ENCODE data around the gene TMEM245. TPM values are rescaled to one million over a fixed set of nuclear protein-coding genes. Genes with fewer than 3 reads are reported as not detected.

TMEM245 gene
- total RNA-seq, 1 experiment from 2014 or later: 34.8 TPM

DNA sequence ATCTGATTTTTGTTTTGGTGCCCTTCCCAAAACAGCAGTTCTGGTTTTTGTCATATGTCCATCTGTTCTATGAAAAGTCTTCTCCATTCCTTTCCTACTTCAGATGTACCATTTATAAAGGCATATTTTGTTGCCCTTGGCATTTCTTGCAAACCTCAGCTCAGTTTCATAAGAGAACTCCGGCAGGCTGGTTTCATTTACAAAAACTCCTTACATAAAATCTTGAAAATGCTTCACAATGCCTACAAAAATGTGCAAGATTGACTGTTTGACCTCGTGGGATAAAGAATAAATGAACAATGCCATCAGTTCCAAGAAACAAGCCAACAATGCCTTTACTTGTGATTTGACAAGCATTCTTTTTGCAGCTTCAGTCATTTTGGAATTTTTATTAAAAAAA lies 67.3 kb downstream of the TMEM245 start:
- BruUV-seq (replicated peaks): no TSS peak
- ATAC-seq: no peak
- no peaks in the 10 kb centered on the region for H4K20me1 ChIP-seq (ENCODE audit: insufficient read depth)
- intact Hi-C loops (cut with micrococcal nuclease): no loop called here
- no peaks in the 10 kb centered on the region for H3K9me2 ChIP-seq (ENCODE audit: insufficient read depth)
- H2AFZ ChIP-seq (ENCODE audit: low read depth, low read length, poor library complexity, severe bottlenecking): no peak overlapping the region
- TF ChIP-seq RAD21 (IDR thresholded peaks at IDR 0.05; ENCODE audit: low read depth) (no peak), FOSL1 (IDR thresholded peaks at IDR 0.05; ENCODE audit: low read depth) (no peak), EZH2 (IDR thresholded peaks at IDR 0.05) (no peak), YY1 (IDR thresholded peaks at IDR 0.05; ENCODE audit: extremely low read depth, insufficient replicate concordance, low read depth, low read length) (no peak), CEBPB (IDR thresholded peaks at IDR 0.05; ENCODE audit: low read depth) (no peak), ZNF274 (IDR thresholded peaks at IDR 0.05; ENCODE audit: low read depth, low read length) (no peak), ZFX (IDR thresholded peaks at IDR 0.05) (no peak), ELF1 (IDR thresholded peaks at IDR 0.05; ENCODE audit: borderline replicate concordance, low read depth) (no peak)
- TF ChIP-seq, protein P1, sequence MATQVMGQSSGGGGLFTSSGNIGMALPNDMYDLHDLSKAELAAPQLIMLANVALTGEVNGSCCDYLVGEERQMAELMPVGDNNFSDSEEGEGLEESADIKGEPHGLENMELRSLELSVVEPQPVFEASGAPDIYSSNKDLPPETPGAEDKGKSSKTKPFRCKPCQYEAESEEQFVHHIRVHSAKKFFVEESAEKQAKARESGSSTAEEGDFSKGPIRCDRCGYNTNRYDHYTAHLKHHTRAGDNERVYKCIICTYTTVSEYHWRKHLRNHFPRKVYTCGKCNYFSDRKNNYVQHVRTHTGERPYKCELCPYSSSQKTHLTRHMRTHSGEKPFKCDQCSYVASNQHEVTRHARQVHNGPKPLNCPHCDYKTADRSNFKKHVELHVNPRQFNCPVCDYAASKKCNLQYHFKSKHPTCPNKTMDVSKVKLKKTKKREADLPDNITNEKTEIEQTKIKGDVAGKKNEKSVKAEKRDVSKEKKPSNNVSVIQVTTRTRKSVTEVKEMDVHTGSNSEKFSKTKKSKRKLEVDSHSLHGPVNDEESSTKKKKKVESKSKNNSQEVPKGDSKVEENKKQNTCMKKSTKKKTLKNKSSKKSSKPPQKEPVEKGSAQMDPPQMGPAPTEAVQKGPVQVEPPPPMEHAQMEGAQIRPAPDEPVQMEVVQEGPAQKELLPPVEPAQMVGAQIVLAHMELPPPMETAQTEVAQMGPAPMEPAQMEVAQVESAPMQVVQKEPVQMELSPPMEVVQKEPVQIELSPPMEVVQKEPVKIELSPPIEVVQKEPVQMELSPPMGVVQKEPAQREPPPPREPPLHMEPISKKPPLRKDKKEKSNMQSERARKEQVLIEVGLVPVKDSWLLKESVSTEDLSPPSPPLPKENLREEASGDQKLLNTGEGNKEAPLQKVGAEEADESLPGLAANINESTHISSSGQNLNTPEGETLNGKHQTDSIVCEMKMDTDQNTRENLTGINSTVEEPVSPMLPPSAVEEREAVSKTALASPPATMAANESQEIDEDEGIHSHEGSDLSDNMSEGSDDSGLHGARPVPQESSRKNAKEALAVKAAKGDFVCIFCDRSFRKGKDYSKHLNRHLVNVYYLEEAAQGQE (IDR thresholded peaks at IDR 0.05; ENCODE audit: low read depth): no peak
- TF ChIP-seq, protein P2, sequence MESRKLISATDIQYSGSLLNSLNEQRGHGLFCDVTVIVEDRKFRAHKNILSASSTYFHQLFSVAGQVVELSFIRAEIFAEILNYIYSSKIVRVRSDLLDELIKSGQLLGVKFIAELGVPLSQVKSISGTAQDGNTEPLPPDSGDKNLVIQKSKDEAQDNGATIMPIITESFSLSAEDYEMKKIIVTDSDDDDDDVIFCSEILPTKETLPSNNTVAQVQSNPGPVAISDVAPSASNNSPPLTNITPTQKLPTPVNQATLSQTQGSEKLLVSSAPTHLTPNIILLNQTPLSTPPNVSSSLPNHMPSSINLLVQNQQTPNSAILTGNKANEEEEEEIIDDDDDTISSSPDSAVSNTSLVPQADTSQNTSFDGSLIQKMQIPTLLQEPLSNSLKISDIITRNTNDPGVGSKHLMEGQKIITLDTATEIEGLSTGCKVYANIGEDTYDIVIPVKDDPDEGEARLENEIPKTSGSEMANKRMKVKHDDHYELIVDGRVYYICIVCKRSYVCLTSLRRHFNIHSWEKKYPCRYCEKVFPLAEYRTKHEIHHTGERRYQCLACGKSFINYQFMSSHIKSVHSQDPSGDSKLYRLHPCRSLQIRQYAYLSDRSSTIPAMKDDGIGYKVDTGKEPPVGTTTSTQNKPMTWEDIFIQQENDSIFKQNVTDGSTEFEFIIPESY (IDR thresholded peaks at IDR 0.05; ENCODE audit: extremely low read depth, insufficient replicate concordance, low read length): no peak
- POLR2A ChIA-PET: no interaction called here
- H3K27me3 ChIP-seq (ENCODE audit: insufficient read depth, low read length): no peaks in the 10 kb centered on the region
- no peaks in the 10 kb centered on the region for H3K4me1 ChIP-seq (ENCODE audit: control insufficient read depth in 1 of 2, insufficient read depth in 2 of 2, low read length in 2 of 2)
- H3K9me3 ChIP-seq (ENCODE audit: control insufficient read depth in 1 of 2, insufficient read depth in 1 of 2, low read depth in 1 of 2, low read length in 2 of 2): no peaks in the 10 kb centered on the region
- no peak overlapping the region for H3K4me2 ChIP-seq (ENCODE audit: low read length)
- CTCF ChIA-PET: no interaction called here
- no peaks in the 10 kb centered on the region for H3K79me2 ChIP-seq (ENCODE audit: insufficient read depth, low read length)
- no peak overlapping the region for H3K27ac ChIP-seq (ENCODE audit: low read depth, low read length)
- RAD21 ChIA-PET (ENCODE audit: low non-redundant PET in 1 of 2, low total read pairs in 2 of 2, uncharacterized antibody in 2 of 2, unreplicated experiment in 2 of 2): no interaction called here
- no peak overlapping the region for H3K9ac ChIP-seq (ENCODE audit: low read length)
- DNase-seq (ENCODE audit: low read depth, low spot score): no peak
- H3K36me3 ChIP-seq (ENCODE audit: control insufficient read depth in 1 of 2, insufficient read depth in 2 of 2, low read length in 2 of 2): peaks cover 27 to 38% of the 10 kb centered on the region in 2 experiments; a peak in 3 of 4 replicates
- no peak overlapping the region for H3K4me3 ChIP-seq (replicated peaks in 1 of 2; ENCODE audit: low read depth in 1 of 2, low read length in 2 of 2)
